ENCODE results near the gene RELCH. TPM values are rescaled to one million over a fixed set of nuclear protein-coding genes. Genes with fewer than 3 reads are reported as not detected.
A peak's percentile ranks its signal among the peaks of the same experiment; 100 is the strongest.

Gene RELCH
- total RNA-seq, 1 donor from 2014 or later, result 14.8 TPM

DNA sequence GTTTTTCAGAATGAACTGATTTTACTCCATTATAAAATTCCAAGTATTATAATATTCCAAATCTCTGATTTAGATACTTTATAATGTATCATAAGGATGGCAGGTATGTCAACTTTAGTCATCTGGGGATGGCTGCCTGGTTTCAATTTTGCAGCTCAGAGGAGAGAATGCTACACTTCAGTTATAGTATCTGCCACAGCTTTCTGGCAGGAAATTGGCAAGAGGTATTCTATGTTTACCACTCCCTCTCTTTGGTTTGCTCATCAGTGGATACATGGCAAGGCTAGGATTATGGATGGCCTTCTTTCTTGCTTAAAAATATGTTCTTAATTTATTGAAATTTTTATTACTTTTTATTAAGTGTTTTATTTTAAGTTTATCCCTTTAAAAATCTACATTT lies 71.0 kb downstream of the RELCH start:
- no peak for DNase-seq (ENCODE audit: low read depth in 2 of 2)

DNA sequence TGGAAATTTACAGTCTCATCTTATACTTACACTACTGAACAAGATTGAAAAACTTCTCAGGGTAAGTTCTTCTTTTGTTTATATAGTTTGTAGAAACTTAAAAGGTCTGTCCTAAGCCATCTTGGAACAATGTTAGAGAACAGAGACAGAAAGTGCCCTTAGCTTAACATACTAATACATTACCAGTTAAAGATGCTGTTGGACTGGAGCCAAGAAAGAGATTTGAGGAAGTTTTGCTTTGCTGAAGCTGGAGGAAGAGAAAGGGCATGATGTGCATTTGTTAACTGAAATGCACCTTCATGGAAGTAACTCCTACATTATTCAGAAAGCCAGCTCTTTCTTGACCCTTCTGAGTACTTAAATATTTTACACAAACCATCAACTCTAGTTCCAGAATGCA lies 71.6 kb downstream of the RELCH start:
- DNase-seq (ENCODE audit: low read depth in 2 of 2), result peak in 1 of 2 donors; percentile 7

GRCh38 chr18:62262061-62262460 lies 75.0 kb downstream of the RELCH start:
- no peak for DNase-seq (ENCODE audit: low read depth in 2 of 2)

GRCh38 chr18:62264984-62265383 lies 77.9 kb downstream of the RELCH start:
- DNase-seq (ENCODE audit: low read depth in 2 of 2), result peak in 1 of 2 donors; percentile 8

DNA sequence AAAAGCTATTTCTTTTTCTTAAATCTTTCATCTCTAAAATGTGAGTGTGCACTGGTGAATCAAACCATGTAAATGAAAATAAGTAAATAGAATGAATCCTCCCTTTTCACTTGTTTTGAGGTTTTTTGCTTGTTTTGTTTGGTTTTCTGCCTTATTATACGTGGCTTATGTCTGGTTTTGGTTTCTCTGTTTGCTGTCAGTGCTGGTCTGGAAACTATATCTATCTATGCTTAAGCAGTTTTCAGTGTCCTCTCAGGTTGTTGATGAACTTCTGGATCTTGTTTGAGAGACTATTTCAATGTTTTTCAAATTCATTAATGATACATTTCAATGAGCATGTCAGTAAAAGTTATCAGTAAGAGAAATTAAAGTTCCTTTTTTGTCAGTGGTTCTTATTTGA lies 90.0 kb downstream of the RELCH start:
- DNase-seq (ENCODE audit: low read depth in 2 of 2), result no peak

GRCh38 chr18:62279561-62279960 lies 92.5 kb downstream of the RELCH start:
- no peak for DNase-seq (ENCODE audit: low read depth in 2 of 2)

DNA sequence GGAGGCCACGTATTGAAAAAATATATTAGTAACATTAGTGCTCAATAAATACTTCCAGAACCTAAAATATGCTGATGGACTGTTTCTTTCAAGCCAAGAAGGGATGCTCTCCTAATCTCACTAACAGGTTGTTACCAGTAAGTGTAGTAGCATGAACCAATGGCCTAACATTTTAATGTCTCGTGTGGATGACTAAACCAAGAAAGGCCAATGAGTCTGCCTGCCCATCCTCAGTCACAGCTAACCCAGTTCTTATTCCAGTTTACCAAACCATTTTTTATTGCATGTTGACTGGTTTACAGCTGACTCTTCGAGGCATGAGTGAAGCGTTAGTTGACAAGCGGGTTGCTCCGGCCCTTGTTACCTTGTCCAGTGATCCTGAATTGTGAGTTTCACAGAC lies 93.0 kb downstream of the RELCH start:
- no peak for DNase-seq (ENCODE audit: low read depth in 2 of 2)

DNA sequence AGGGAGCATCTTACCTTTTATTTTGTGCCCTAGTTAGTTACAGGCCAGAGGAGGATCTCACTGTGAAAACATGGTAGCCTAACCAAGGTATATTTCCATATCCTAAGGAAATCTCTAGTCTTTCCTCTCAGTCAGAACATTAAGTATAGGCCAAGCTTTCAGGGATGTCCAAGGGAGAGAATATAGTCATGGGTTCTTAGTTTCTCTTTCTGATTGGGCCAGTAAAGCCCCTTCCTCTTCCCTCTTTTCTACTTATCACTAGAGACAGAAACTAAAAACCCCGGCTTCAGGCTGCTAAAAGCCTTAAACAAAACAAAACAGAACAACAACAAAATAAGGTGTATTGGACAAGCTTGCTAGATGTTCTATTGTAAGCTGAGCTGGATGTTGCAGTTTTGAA lies 93.7 kb downstream of the RELCH start:
- DNase-seq (ENCODE audit: low read depth in 2 of 2), result no peak

DNA sequence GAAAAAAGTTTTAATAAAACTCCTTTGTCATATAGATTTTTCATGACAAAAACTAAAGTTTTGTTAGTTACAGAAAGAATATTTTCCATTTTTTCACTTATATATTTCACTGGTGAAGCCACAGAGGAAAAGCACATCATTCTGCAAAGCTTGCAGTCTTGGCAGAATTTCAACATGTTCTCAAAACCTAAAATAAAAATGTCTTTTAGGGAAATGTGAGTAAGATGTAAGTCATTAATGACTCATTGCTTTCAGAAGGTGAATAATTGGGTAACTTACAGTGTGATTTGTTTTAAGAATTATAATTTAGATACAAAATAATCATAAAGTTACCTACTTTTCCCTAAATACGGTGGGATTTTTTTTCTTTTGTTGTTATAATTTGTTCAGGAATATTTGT lies 94.6 kb downstream of the RELCH start:
- peak; percentile 4 to 81 for DNase-seq (ENCODE audit: low read depth in 2 of 2)

GRCh38 chr18:62282188-62282629 lies 95.2 kb downstream of the RELCH start:
- peak in 1 of 2 donors; percentile 24 for DNase-seq (ENCODE audit: low read depth in 2 of 2)

- DNase-seq (ENCODE audit: low read depth in 2 of 2), result no peak
Measured at GRCh38 chr18:62284637-62285036, 97.6 kb downstream of the RELCH start.

- no peak for DNase-seq (ENCODE audit: low read depth in 2 of 2)
Measured at GRCh38 chr18:62285281-62285680, 98.2 kb downstream of the RELCH start.

DNA sequence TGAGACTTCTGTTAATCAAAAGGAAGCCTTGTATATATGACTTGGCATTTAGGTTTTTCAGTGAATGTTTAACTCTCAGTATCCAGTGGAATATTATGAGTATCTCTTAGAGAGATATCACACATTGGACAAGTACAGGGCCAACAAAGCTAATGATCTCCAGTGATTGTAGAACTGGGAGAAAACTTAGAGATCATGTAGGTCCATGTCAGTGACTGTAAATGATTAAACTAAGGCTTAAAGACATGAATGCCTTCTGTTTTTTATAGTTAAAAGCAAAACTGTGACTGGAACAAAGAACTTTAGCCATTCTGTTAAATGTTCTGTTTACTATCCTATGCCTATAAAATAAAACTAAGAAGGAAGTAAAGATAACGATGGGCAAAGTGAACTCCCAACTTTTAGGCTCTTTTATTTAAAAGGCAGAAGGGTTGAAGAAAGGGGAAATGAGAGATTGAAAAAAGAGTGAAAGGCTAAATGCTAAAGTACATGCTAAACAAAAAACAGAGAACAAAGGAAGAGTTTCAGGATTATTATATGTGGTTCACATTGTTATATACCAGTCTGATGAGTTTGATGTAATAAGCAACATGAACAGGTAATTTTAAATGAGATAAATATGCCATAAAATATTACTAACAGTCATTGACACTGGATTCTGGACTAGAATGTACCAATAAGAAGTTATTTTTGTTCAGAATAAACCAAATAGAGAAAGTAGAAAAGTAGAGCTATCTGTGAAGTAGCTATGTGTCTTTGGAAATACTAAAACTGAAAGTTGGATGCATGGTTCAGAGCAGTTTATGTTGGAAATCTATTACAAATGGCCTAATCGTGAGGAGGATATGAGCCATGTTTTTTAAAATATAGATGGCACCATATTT lies 101.0 kb downstream of the RELCH start:
- no peak for DNase-seq (ENCODE audit: low read depth in 2 of 2)

- no peak for DNase-seq (ENCODE audit: low read depth in 2 of 2)
Measured at GRCh38 chr18:62288665-62289008, 101.6 kb downstream of the RELCH start.

DNA sequence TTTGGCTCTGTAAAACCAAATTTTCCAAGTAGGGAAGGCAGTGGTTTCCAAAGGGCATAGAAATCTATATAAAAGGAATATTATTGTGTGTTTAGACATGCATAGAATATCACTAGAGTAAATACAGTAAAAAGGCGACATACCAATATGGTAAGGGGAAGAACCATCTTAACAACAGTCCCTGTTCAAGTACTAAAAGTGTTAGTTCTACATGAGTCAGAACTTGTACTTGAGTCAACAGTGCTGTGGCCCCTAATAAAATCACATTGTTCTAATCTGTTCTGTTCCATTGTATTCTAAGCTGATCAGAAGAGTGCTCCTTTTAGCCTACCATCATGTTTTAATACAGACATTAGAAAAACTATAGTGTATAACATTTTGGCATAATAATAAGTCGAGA lies 102.0 kb downstream of the RELCH start:
- DNase-seq (ENCODE audit: low read depth in 2 of 2), result peak in 1 of 2 donors; percentile 1

DNA sequence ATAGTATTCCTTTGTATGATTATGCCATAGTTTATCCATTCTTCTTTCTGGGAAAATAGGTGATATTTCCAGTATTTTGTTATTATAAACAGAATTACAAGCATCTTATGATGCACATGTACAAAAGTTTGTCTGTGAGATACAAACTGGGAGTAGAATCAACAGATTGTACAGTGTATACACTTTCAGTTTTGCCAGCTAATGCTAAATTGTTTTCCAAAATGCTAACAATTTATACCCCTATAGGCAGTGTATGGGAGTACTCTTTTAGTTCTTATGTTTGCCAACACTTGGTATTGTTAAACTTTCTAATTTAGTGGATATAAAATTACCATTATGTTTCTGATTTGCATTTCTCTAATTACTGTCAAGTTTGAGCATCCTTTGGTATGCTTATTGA lies 107.0 kb downstream of the RELCH start:
- DNase-seq (ENCODE audit: low read depth in 2 of 2), result no peak

- DNase-seq (ENCODE audit: low read depth in 2 of 2), result no peak
Measured at GRCh38 chr18:62300359-62300963, 113.4 kb downstream of the RELCH start.

DNA sequence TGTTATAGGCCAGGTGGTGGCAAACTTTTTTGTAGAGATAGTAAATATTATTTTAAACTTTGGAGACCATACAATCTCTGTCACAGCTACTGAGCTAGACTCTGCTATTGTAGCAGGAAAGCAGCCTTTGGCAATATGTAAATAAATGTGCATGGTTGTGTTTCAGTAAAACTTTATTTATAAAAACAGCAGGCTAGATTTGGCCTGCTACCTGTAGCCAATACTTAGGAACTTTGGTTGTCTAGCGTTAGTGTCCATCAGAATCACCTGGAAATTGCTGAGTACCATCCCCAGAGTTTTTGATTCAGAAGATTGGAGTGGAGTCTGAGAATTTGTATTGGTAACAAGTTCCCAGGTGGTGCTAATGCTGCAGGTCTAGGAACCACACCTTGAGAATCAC lies 114.3 kb downstream of the RELCH start:
- DNase-seq (ENCODE audit: low read depth in 2 of 2), result no peak

GRCh38 chr18:62312851-62313250 lies 125.8 kb downstream of the RELCH start:
- DNase-seq (ENCODE audit: low read depth in 2 of 2), result no peak

- no peak for DNase-seq (ENCODE audit: low read depth in 2 of 2)
Measured at GRCh38 chr18:62318228-62319180, 131.4 kb downstream of the RELCH start.

DNA sequence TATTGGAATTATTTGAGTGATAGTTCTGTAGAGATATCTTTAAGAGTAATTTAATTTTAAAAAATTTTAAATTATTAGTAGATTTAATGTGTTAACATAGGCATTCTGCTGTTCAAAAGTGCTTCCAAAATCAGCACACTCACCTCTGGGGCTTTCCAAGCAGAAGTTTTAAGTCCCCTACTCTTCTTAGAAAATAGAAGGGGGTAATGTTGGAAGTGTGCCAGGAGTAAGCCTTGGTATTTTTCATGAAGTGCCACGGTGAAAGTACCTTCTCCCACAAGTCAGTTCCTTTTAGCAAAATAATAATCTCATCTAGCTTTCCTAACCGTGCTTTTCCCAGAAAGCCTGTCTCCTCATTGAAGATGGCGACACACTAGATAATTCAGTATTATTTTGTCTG lies 134.1 kb downstream of the RELCH start:
- DNase-seq (ENCODE audit: low read depth in 2 of 2), result no peak
